Fibroblast of villous mesenchyme (primary cell): ENCODE measurements around the gene ZNRF4. TPM values are rescaled to one million over a fixed set of nuclear protein-coding genes. Genes with fewer than 3 reads are reported as not detected.

Experiments
- DNase-seq: peaks from one replicate; pipeline ENCODE4 v3.0.0-alpha.2; 2010; ENCODE audit warnings: low read depth
- H3K4me3 ChIP-seq: 2 replicates; pipeline ENCODE4 v1.5.1; 2011; ENCODE audit warnings: low read depth, mild to moderate bottlenecking, low read length
- total RNA-seq: library from RNA; depleted of rRNA; stranded (reverse); fragments of >200 nt; gene quantifications from 2 replicates; pipeline ENCODE4 v1.2.3, GENCODE V29; 2012
- TF ChIP-seq, protein P1 (sequence below): IDR thresholded peaks from 2 replicates; pipeline ENCODE4 v1.5.1; 2012; ENCODE audit warnings: low read depth, mild to moderate bottlenecking, low read length; ENCODE audit not compliant: insufficient read depth

The ZNRF4 gene
- total RNA-seq, 1 donor, result not detected

- no peak for DNase-seq
- H3K4me3 ChIP-seq, result no peak overlapping the region
- TF ChIP-seq, protein P1, sequence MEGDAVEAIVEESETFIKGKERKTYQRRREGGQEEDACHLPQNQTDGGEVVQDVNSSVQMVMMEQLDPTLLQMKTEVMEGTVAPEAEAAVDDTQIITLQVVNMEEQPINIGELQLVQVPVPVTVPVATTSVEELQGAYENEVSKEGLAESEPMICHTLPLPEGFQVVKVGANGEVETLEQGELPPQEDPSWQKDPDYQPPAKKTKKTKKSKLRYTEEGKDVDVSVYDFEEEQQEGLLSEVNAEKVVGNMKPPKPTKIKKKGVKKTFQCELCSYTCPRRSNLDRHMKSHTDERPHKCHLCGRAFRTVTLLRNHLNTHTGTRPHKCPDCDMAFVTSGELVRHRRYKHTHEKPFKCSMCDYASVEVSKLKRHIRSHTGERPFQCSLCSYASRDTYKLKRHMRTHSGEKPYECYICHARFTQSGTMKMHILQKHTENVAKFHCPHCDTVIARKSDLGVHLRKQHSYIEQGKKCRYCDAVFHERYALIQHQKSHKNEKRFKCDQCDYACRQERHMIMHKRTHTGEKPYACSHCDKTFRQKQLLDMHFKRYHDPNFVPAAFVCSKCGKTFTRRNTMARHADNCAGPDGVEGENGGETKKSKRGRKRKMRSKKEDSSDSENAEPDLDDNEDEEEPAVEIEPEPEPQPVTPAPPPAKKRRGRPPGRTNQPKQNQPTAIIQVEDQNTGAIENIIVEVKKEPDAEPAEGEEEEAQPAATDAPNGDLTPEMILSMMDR, result no peak
Measured at GRCh38 chr19:5470264-5470671, 15.1 kb downstream of the ZNRF4 start.

GRCh38 chr19:5472286-5472685 is 17.1 kb downstream of the ZNRF4 start:
- TF ChIP-seq, protein P1, result no peak

GRCh38 chr19:5473646-5474045 is 18.4 kb downstream of the ZNRF4 start:
- no peak for DNase-seq
- TF ChIP-seq, protein P1, result no peak
- no peak overlapping the region for H3K4me3 ChIP-seq

More at GRCh38 chr19:5472286-5472685, 17.1 kb downstream of the ZNRF4 start:
- no peak overlapping the region for H3K4me3 ChIP-seq
- DNase-seq, result no peak

DNA sequence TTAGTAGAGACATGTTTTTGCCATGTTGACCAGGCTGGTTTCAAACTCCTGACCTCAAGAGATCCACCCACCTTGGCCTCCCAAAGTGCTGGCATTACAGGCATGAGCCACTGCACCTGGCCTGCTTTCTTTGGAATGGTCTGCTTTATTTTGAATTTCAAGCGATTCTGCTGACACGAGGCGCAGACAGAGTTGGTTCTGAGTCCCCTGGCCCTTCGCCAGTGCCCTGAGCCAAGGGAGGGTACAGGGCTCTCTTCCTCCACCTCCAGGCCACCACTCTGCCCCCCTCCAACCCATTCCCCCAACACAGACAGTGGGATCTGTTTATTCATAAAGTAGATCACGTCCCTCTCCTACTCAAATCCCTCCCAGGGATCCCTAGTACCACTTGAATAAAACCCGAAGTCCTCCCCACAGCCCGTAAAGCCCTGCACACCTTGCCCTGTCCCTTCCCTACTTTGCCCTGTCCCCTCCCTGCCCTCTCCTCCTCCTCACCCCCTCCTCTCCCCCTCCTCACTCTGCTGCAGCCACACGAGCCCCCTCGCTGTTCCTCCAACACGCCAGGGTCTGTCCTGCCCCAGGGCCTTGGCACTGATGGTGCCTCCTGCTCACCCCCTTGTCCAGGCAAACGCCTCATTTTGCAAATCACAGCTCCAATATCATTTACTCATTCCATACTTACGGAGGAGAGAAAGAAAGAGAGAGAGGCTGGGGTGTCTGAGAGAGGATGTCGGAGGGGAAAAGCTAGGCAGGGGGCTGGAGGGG is 22.4 kb downstream of the ZNRF4 start:
- DNase-seq, result no peak
- no peak overlapping the region for H3K4me3 ChIP-seq
- TF ChIP-seq, protein P1, result no peak

DNA sequence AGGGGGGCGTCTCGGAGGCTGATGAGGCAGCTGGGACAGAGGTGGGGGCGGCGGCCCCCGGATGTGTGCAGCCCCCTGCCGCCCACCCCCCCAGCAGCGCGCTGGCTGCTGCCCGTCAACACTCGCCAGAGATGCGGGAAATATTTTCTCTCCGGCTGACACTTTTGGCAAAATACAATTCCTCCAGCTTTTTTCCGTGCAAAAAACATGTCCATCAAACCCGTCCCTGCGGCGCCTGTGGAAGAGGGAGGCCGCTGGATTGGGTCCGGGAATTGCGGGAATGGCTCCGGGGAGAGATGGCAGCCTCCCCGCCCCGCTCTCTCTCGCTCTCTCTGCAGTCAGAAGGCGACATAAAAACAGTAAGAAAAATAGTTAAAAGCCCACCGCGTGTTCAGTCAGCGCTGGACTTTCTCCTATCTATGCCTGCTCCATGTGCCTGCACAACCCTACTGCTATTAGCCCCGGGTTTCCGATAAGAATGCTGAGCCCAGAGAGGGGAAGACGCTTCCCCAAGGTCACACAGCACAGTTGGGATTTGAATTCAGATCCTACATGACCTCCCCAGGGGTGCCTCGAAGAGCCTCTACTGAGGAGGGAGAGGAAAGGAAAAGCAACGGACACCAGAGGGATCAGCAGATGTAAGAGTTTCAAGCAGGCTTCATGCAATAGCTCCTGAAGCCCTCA is 23.2 kb downstream of the ZNRF4 start:
- TF ChIP-seq, protein P1, result no peak
- no peak overlapping the region for H3K4me3 ChIP-seq
- no peak for DNase-seq

DNA sequence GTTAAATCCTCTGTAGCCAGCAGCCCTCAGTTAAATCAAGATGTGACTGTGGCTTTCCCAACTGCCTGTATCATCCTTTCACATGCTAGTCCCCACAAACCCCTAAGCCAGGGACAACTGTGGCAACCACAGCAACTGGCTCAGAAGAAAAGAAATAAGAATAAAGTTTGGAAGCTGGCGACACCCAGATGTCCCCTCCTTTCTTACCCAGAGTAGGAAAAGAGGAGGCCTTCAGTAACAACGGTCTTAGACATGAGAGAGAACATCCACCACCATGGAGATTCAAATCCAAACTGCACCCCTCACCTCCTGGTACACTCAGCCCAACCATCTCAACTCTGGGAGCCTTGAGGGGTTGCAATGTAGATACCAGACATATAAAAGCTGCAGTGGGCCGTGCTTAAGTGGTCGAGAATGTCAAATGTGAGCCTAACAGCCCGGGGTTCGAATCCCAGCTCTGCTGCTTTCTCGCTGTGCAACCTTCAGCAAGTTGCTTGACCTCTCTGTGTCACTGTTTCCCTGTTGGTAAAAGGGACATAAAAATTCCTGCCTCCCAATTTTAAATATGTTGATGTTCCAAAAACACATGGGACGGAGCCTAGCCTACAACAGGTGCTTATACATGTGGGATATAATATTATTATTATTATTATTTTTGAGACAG is 23.8 kb downstream of the ZNRF4 start:
- no peak for DNase-seq

More for the DNA sequence above, 23.8 kb downstream of the ZNRF4 start:
- H3K4me3 ChIP-seq, result no peak overlapping the region
- TF ChIP-seq, protein P1, result no peak
